ES-I3 (cell line): ENCODE measurements around the gene TMEM198.

Experiments
- H3K36me3 ChIP-seq: 2 replicates; pipeline ENCODE4 v1.6.1; 2013; ENCODE audit warnings: mild to moderate bottlenecking, low read length, control low read depth, moderate library complexity; ENCODE audit not compliant: insufficient read depth
- H3K4me1 ChIP-seq: 2 replicates; pipeline ENCODE4 v1.6.1; 2013; ENCODE audit warnings: mild to moderate bottlenecking, control low read depth, low read length; ENCODE audit not compliant: insufficient read depth
- H3K9ac ChIP-seq: 2 replicates; pipeline ENCODE4 v1.6.1; 2013; ENCODE audit warnings: low read depth, mild to moderate bottlenecking, low read length, moderate library complexity
- H3K9me3 ChIP-seq: 2 replicates; pipeline ENCODE4 v1.6.1; 2013; ENCODE audit warnings: mild to moderate bottlenecking, low read length, moderate library complexity; ENCODE audit not compliant: control insufficient read depth, insufficient read depth

Gene TMEM198

DNA sequence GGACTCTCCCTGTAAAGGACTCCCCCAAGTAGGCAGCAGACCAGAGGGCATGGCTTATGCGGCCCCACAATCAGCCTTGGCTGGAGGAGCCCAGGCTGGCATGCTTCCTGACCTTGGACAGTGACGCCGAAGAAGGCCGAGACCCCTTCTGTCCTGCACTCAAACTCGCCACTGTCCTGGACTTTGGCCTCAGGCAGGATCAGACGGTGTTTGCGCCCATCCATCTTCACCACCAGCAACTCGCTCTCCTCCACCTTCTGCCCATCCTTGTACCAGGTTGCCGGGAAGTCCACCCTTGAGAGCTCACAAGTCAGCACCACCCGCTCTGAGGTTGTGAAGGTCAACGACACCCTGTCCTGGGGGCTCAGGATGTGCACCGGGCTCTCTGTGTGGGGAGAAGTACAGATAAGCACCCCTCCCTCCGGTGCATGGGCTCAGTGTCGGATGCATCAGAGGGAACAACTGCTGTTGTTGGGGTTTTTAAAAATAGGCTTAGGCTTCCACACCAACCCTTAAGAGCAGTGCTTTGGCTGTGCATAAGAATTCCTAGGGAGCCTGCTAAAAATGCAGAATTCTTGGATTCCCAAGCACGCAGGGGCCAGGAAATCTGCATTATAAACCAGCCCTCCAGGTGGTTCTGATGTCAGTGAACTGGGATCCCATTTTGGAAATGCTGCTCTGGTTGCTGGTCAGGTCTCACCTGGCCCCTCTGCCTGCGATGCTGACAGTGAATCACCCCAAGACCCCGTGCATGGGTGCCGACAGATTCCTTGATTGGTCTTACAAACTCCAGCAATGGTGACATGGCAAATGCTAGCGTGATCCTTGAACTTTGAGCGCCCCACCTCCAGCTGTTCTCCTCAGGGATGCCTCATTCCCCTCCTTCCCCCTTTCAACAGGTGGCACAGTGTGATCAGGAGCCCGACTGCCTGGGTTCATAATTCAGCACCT is 21.6 kb downstream of the TMEM198 start:
- Histone ChIP-seq H3K9me3 (no peaks in the 10 kb centered on the region), H3K36me3 (peaks cover 11% of the 10 kb centered on the region), H3K4me1 (peaks cover 51% of the 10 kb centered on the region), H3K9ac (no peak overlapping the region)

DNA sequence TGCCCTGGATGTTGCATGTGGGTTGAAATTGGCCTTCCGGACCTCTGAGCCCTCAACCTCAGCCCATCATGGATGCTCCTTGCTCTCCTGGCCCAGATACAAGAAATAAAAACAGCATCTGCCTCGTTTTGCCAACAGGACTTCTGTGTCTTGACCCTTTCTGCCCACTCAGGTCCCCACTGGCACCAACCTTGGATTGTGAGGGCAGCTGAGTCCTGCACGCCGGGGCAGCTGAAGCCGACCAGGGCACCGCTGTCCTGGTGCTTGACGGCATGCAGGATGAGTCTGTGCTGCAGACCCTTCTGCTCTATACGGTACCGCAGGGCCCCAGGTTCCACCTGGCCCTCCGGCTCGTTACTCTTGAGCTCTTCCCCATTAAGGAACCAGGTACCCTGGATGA is 22.8 kb downstream of the TMEM198 start:
- Histone ChIP-seq H3K36me3 (peaks cover 11% of the 10 kb centered on the region), H3K9me3 (no peaks in the 10 kb centered on the region), H3K9ac (no peak overlapping the region), H3K4me1 (peaks cover 40% of the 10 kb centered on the region)

DNA sequence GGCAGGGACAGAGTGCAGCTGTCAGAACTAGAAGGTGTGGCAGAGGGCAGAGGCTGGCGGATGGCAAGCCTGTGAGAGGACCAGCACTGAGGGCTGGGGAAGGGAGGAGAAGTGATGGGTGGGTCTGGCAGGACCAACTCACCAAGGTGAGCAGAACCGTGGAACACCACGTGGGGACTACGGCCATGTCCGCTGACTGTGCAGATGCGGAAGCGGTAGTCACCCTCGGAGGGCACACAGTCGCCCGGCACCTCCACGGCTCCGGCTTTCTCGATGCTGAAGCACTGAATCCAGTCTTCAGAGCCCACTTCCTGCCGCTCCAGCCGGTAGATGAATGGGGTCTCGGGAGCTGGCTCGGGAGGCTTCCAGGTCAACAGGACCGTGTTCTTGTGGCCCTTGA is 23.3 kb downstream of the TMEM198 start:
- Histone ChIP-seq H3K9ac (no peak overlapping the region), H3K9me3 (no peaks in the 10 kb centered on the region), H3K4me1 (peaks cover 40% of the 10 kb centered on the region), H3K36me3 (peaks cover 11% of the 10 kb centered on the region)

DNA sequence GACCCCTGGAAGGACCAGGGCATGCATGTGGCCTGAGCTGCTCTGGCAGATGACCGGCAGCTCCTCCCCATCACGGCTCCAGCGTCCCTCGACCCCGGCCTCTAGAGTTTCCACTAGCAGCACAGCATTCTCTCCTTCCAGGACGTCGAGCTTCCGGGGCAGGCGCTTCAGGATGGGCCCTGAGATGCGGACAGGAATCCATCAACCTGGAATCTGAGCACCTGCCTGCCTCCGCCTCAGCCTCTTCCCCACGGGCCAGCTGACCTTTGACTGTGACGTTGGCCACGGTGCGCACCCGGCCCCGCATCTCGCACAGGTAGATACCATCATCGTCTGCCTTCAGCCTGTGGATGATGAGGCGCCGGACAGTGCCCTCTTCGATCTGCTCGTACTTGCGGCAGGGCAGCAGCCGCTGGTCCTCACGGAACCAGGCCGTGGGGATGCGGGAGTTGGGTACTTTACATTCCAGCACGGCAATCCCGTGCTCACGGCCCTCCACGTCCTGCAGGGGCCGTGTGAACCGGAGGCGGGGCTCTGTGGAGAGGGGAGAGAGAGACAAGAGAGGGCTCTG is 24.0 kb downstream of the TMEM198 start:
- peaks cover 11% of the 10 kb centered on the region for H3K36me3 ChIP-seq
- peaks cover 39% of the 10 kb centered on the region for H3K4me1 ChIP-seq
- H3K9ac ChIP-seq = no peak overlapping the region
- no peaks in the 10 kb centered on the region for H3K9me3 ChIP-seq

DNA sequence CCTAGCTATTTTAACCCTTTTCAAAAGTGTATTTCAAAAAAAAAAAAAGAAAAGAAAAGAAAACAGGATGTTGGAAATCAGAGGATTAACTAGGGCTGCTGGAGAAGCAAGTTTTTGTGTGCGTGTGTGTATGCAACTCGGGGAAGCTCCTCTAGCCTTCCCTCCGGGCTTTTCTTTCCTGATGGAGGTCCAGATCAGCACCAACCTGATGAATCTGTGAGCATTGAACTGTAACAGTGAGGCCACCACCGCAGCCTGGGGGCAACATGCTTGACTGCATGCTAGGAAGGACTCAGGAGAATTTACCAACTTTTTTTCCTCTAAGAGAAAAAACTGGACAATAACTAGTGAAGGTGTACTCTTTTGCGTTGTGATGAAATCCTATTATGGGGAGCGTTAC is 25.2 kb downstream of the TMEM198 start:
- peaks cover 42% of the 10 kb centered on the region for H3K4me1 ChIP-seq
- no peak overlapping the region for H3K9ac ChIP-seq
- H3K9me3 ChIP-seq = no peaks in the 10 kb centered on the region
- peaks cover 10% of the 10 kb centered on the region for H3K36me3 ChIP-seq

DNA sequence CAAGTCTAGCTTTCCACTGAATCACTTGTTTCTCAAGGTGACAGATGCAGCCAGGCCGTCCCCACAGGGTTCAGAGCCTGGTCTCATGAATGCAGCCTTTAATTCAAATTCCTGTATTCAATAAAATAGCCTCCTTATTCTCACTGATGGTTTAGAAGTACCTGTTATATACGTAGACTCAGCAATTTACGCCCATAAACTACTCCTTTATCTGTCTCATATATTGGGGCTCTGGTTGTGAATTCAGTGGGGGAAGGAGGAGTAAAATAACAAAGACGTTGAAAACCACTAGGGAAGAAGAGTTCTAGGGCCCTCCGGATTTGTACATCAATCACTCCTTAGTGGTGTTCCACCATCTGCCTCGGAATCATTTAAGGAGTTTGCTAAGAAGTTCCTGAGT is 25.8 kb downstream of the TMEM198 start:
- H3K36me3 ChIP-seq = peaks cover 4% of the 10 kb centered on the region; the same call in 1 of the 2 replicates
- H3K9me3 ChIP-seq = no peaks in the 10 kb centered on the region
- H3K9ac ChIP-seq = peak overlapping the region; percentile 76; the same call in 1 of the 2 replicates
- peaks cover 36% of the 10 kb centered on the region for H3K4me1 ChIP-seq

DNA sequence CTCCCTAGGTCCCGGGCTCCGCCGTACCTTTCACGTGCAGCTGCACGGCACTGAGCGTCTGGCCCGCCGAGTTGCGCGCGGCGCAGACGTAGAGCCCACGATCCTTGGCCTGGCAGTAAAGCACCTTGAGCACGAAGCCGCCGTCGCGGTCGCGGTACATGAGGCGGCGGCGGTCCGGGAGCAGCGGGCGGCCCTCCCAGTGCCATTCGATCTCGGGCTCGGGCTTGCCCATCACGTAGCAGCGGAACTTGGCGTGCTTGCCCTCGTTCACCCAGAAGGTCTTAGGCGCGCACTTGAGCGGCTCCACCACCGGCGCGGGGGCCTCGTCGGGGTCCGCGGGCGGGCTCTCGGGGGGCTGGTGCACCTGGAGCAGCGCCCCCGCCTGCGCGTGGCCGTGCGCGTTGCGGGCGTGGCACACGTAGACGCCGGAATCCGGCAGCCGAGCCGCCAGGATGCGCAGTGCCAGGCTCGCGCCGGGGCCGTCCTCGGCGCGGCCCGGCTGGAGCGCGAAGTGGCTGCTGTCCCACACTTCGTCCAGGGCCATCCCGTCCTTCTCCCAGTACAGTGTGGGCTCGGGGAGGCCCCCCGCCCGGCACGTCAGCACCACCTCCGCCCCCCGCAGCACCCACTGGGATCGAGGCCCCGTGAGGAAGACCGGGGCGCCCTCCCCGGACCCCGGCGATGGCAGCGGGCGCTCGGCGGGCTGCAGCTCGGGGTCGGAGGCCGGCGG is 26.5 kb downstream of the TMEM198 start:
- H3K9ac ChIP-seq = peak overlapping the region; percentile 76
- H3K9me3 ChIP-seq = no peaks in the 10 kb centered on the region
- peaks cover 30% of the 10 kb centered on the region for H3K4me1 ChIP-seq
- peaks cover 4% of the 10 kb centered on the region; the same call in 1 of the 2 replicates for H3K36me3 ChIP-seq

DNA sequence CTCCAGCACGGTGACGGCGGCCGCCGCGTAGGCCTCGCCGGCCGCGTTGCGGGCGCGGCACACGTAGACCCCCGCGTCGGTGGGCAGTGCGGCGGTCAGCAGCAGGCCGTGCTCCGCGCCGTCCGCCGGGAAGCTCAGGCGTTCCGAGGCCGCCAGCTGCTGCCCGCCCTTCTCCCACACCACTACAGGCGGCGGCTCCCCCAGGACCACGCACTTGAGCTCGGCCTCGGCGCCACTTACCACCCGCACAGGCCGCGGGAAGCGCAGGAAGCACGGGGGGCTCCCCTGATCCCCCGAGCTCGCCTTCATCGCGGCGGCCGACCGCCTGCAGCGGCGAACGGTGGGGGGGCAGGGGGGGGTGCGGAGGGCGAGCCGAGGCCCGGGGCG is 27.1 kb downstream of the TMEM198 start:
- peak overlapping the region; percentile 76 for H3K9ac ChIP-seq
- no peaks in the 10 kb centered on the region for H3K9me3 ChIP-seq
- H3K4me1 ChIP-seq = peaks cover 29% of the 10 kb centered on the region
- peaks cover 4% of the 10 kb centered on the region; the same call in 1 of the 2 replicates for H3K36me3 ChIP-seq

DNA sequence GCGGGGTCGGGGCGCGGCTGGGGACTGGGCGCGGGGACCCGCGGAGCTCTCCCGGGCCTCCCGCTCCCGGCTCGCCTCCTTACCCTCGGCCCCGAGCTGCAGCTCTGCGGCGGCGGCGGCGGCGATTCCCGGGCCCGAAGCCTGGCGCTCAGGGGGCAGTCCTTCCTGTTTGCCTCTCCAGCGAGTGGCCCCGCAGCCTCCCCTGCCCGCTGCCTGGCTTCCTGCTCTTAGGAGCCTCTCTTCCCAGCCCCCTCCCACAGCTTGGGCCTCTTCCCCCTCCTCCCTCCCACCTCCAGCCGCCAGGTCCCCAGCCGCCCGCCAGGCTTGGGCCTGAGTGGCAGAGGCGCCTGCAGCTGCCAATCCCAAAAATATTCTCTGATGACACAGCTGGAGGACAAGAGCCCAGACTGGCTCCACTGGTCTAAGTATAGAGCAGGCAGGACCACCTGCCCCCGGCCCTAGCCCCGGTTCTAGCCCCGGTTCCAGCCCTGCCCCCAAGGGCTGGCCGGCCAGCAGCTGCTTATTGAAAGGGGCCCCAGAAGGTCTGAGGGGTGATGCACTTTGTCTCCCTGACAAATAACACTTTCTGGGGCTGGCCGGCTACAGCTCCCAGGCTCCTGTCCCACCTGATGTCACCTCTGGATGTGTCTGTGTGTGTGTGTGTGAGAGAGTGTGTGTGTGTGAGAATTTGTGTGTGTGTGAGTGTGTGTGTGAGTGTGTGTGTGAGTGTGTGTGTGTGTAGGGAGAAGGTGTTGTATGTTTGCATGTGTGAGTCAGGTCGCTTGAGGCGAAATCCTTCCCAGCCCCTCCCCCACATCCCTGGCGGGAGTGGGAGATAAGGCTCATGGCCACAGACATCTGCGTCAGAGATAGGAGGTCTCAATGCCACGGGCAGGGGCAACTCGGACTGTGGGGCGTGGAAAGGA is 27.7 kb downstream of the TMEM198 start, which contains the start of gene OBSL1:
OBSL1 (minus strand) TSS at position 229 of the 926 bp plus-strand sequence. CDS start 307 bp downstream, outside the sequence.
- Histone ChIP-seq H3K9ac (peak within 1 kb of the TSS; percentile 76), H3K36me3 (peaks cover 4% of the 10 kb centered on the region; the same call in 1 of the 2 replicates), H3K9me3 (no peaks in the 10 kb centered on the region), H3K4me1 (peaks cover 30% of the 10 kb centered on the region)

DNA sequence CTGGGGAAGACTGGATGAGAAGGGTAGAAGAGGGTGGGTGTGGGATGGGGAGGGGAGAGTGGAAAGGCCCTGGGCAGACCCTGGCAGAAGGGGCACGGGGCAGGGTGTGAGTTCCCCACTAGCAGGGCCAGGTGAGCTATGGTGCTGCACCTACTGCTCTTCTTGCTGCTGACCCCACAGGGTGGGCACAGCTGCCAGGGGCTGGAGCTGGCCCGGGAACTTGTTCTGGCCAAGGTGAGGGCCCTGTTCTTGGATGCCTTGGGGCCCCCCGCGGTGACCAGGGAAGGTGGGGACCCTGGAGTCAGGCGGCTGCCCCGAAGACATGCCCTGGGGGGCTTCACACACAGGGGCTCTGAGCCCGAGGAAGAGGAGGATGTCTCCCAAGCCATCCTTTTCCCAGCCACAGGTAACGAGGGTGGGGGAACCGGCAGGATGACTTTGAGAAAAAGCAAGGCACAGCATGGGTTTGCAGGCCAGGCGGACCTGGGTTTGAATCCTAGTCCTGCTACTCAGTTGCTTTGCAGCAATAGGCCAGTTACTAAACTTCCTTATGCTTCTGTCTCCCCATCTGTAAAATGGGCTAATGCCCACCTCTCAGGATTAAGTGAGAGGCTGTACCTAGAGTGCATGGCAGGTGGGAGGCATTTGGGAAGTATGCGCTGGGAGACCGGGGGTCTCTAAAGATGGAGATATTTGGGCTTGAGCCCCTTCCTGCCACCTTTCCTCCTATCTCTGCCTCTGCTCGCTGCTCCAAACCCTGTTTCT is 28.6 kb downstream of the TMEM198 start, which contains the start of gene INHA:
INHA (plus strand) TSS at position 74 of the 765 bp plus-strand sequence; CDS start at position 139, 65 bp downstream.
- no peaks in the 10 kb centered on the region for H3K9me3 ChIP-seq
- H3K4me1 ChIP-seq = peaks cover 38% of the 10 kb centered on the region
- peak within 1 kb of the TSS; percentile 72 for H3K9ac ChIP-seq
- H3K36me3 ChIP-seq = peaks cover 4% of the 10 kb centered on the region; the same call in 1 of the 2 replicates

DNA sequence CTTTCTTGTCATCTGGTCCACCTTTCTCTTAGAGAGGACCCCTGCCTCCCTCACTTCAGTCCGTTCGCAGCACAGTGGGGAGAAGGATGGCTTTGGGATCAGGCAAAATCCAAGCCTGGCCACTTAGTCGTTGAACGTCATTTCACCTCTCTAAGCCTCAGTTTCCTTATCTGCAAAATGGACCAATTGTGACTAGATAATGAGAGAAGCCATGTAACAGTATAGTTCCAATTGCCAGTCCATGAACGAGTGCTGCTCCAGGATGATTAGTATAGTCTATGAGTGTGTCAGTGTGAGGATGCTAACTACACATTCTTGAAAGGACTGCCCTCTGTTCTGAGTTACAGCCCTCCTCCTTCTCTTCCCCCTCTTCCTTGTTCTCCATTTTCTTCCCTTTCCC is 29.3 kb downstream of the TMEM198 start:
- H3K4me1 ChIP-seq = peaks cover 44% of the 10 kb centered on the region
- no peaks in the 10 kb centered on the region for H3K9me3 ChIP-seq
- peaks cover 4% of the 10 kb centered on the region; the same call in 1 of the 2 replicates for H3K36me3 ChIP-seq
- no peak overlapping the region for H3K9ac ChIP-seq

DNA sequence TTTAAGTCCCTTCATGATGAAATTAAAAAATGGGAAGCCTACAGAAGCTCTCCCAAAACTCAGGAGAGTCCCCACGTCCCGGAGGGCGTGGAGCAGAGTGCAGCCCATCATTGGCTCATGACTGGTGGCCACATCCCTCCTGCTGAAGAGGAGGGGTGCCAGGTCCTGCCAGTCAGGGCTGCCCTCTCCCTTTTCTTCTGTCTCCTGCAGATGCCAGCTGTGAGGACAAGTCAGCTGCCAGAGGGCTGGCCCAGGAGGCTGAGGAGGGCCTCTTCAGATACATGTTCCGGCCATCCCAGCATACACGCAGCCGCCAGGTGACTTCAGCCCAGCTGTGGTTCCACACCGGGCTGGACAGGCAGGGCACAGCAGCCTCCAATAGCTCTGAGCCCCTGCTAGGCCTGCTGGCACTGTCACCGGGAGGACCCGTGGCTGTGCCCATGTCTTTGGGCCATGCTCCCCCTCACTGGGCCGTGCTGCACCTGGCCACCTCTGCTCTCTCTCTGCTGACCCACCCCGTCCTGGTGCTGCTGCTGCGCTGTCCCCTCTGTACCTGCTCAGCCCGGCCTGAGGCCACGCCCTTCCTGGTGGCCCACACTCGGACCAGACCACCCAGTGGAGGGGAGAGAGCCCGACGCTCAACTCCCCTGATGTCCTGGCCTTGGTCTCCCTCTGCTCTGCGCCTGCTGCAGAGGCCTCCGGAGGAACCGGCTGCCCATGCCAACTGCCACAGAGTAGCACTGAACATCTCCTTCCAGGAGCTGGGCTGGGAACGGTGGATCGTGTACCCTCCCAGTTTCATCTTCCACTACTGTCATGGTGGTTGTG is 30.9 kb downstream of the TMEM198 start:
- Histone ChIP-seq H3K36me3 (no peaks in the 10 kb centered on the region), H3K4me1 (peaks cover 48% of the 10 kb centered on the region), H3K9me3 (no peaks in the 10 kb centered on the region), H3K9ac (no peak overlapping the region)
